ENCODE measurements around the gene ALKBH7. TPM values are rescaled to one million over a fixed set of nuclear protein-coding genes. Genes with fewer than 3 reads are reported as not detected.
A peak's percentile ranks its signal among the peaks of the same experiment; 100 is the strongest.

ALKBH7 gene
- total and polyA plus RNA-seq, 2 of the 13 experiments (the other 11 are each of a cell fraction or from before 2014, with no cell fraction given): 29.6 to 45.9 TPM

DNA sequence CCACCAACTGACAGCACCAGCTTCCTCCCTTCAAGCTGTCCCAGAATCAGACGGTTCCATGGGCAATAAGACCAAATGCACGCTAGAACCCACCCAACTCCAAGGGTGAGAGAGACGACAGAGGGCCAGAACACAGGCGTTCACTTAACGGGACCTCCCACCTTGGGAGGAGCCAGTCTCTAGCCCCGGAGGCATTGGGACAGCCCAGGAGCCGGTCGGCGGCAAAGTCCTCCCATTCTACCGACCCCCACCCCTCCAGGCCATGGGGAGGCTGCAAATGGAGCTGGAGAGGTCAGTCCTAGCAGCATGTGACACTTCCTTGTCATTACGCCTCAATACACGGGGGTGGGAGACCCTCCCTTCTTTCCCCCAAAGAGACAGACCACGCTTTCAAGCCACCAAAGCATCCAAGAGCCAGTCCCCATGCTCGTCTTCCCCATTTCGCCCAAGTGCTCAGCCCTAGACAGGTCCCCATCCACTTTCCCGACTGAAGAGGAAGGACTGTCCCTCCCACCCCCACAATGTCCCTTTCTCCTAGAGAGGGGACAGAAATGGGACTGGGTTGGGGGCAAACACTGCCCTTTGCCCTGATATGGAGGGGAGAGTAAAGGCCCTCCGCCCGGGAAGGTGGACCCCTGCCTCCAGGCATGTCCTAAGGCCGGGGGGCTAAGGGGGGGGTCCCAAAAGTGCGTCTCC is 51.1 kb downstream of the ALKBH7 start:
- Histone ChIP-seq H3K4me1 (ENCODE audit: insufficient read depth, low read length) (peaks cover 33% of the 10 kb centered on the region), H3K9ac (ENCODE audit: insufficient read depth, low read depth, low read length) (peak overlapping the region; percentile 89), H3K36me3 (replicated peaks in 1 of 2; ENCODE audit: control insufficient read depth in 1 of 2, insufficient read depth in 2 of 2, low read length in 2 of 2) (peaks cover 21 to 39% of the 10 kb centered on the region in 2 experiments), H4K20me1 (ENCODE audit: insufficient read depth, low read length) (peaks cover 47% of the 10 kb centered on the region), H2AFZ (ENCODE audit: low read length) (no peak overlapping the region), H3K27ac (ENCODE audit: extremely low read length, insufficient read depth, low read length) (peak overlapping the region; percentile 68), H3K9me3 (ENCODE audit: low read length) (no peaks in the 10 kb centered on the region), H3K27me3 (ENCODE audit: control insufficient read depth in 1 of 2, insufficient read depth in 2 of 2, low read length in 2 of 2) (no peaks in the 10 kb centered on the region; a peak in 1 of 5 replicates), H3K4me3 (replicated peaks in 1 of 3; ENCODE audit: insufficient read depth in 1 of 3, low read depth in 2 of 3, low read length in 3 of 3) (peak overlapping the region; percentile 84 to 92 (median 87)), H3K4me2 (ENCODE audit: low read depth, low read length) (peak overlapping the region; percentile 94), H3K79me2 (ENCODE audit: insufficient read depth, low read length) (peaks cover 52% of the 10 kb centered on the region)
- peak; percentile 24 for ATAC-seq
- peak; percentile 78 for FAIRE-seq
- POLR2A ChIA-PET: interaction anchor here (1.4 kb wide), 1 partner anchor 14 kb away, joined by 5 read pairs; no protein-coding TSS in a partner anchor
- in situ Hi-C loops (cut with HindIII; ENCODE audit: extremely low pct_ligation_motif_present, low pct_unique_long_range_greater_than_20kb) (no loop called here), intact Hi-C loops (cut with micrococcal nuclease; ENCODE audit: unreplicated experiment) (no loop called here)
- BruUV-seq (replicated peaks): no TSS peak
- CTCF ChIA-PET (ENCODE audit: low intra/inter-chr PET ratio, low total read pairs): no interaction called here
- 0% methylated on average over 5 of the region's 20 CpGs for WGBS (ENCODE audit: low lambda C conversion rate)
- DNase-seq (ENCODE audit: low spot score): peak; percentile 49
- TF ChIP-seq, protein P1, sequence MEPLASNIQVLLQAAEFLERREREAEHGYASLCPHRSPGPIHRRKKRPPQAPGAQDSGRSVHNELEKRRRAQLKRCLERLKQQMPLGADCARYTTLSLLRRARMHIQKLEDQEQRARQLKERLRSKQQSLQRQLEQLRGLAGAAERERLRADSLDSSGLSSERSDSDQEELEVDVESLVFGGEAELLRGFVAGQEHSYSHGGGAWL (CRISPR knock-in tag; IDR thresholded peaks at IDR 0.05): peak; percentile 42; the same call in 1 of the 2 replicates
- TF ChIP-seq ZFP82 (CRISPR knock-in tag; IDR thresholded peaks at IDR 0.05; ENCODE audit: borderline replicate concordance): 0 out of 2 replicates have a peak, but pooled peaks have one; percentile 43
- TF ChIP-seq HNRNPH1 (optimal IDR thresholded peaks at IDR 0.05; ENCODE audit: low read depth, low read length): peak; percentile 35
- TF ChIP-seq, protein P2, sequence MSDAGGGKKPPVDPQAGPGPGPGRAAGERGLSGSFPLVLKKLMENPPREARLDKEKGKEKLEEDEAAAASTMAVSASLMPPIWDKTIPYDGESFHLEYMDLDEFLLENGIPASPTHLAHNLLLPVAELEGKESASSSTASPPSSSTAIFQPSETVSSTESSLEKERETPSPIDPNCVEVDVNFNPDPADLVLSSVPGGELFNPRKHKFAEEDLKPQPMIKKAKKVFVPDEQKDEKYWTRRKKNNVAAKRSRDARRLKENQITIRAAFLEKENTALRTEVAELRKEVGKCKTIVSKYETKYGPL (CRISPR knock-in tag; IDR thresholded peaks at IDR 0.05): no peak
- TF ChIP-seq PITX1 (CRISPR knock-in tag; IDR thresholded peaks at IDR 0.05): peak; percentile 62; the same call in 1 of the 2 replicates
- TF ChIP-seq SP4 (CRISPR knock-in tag; IDR thresholded peaks at IDR 0.05): peak; percentile 51
- TF ChIP-seq, protein P3, sequence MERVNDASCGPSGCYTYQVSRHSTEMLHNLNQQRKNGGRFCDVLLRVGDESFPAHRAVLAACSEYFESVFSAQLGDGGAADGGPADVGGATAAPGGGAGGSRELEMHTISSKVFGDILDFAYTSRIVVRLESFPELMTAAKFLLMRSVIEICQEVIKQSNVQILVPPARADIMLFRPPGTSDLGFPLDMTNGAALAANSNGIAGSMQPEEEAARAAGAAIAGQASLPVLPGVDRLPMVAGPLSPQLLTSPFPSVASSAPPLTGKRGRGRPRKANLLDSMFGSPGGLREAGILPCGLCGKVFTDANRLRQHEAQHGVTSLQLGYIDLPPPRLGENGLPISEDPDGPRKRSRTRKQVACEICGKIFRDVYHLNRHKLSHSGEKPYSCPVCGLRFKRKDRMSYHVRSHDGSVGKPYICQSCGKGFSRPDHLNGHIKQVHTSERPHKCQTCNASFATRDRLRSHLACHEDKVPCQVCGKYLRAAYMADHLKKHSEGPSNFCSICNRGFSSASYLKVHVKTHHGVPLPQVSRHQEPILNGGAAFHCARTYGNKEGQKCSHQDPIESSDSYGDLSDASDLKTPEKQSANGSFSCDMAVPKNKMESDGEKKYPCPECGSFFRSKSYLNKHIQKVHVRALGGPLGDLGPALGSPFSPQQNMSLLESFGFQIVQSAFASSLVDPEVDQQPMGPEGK (CRISPR knock-in tag; IDR thresholded peaks at IDR 0.05): 0 out of 2 replicates have a peak, but pooled peaks have one; percentile 25
- TF ChIP-seq SAP130 (CRISPR knock-in tag; IDR thresholded peaks at IDR 0.05; ENCODE audit: low read depth): peak; percentile 36; the same call in 1 of the 2 replicates
- TF ChIP-seq, protein P4, sequence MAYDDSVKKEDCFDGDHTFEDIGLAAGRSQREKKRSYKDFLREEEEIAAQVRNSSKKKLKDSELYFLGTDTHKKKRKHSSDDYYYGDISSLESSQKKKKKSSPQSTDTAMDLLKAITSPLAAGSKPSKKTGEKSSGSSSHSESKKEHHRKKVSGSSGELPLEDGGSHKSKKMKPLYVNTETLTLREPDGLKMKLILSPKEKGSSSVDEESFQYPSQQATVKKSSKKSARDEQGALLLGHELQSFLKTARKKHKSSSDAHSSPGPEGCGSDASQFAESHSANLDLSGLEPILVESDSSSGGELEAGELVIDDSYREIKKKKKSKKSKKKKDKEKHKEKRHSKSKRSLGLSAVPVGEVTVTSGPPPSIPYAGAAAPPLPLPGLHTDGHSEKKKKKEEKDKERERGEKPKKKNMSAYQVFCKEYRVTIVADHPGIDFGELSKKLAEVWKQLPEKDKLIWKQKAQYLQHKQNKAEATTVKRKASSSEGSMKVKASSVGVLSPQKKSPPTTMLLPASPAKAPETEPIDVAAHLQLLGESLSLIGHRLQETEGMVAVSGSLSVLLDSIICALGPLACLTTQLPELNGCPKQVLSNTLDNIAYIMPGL (CRISPR knock-in tag; IDR thresholded peaks at IDR 0.05; ENCODE audit: borderline replicate concordance in 1 of 2, low read depth in 1 of 2): peak in 1 of 2 experiments; percentile 51; a peak in 2 of 4 replicates
- TF ChIP-seq JARID2 (CRISPR knock-in tag; IDR thresholded peaks at IDR 0.05; ENCODE audit: insufficient replicate concordance): no peak
- TF ChIP-seq KDM5A (IDR thresholded peaks at IDR 0.05; ENCODE audit: borderline replicate concordance, low read length): no peak
- TF ChIP-seq, protein P5, sequence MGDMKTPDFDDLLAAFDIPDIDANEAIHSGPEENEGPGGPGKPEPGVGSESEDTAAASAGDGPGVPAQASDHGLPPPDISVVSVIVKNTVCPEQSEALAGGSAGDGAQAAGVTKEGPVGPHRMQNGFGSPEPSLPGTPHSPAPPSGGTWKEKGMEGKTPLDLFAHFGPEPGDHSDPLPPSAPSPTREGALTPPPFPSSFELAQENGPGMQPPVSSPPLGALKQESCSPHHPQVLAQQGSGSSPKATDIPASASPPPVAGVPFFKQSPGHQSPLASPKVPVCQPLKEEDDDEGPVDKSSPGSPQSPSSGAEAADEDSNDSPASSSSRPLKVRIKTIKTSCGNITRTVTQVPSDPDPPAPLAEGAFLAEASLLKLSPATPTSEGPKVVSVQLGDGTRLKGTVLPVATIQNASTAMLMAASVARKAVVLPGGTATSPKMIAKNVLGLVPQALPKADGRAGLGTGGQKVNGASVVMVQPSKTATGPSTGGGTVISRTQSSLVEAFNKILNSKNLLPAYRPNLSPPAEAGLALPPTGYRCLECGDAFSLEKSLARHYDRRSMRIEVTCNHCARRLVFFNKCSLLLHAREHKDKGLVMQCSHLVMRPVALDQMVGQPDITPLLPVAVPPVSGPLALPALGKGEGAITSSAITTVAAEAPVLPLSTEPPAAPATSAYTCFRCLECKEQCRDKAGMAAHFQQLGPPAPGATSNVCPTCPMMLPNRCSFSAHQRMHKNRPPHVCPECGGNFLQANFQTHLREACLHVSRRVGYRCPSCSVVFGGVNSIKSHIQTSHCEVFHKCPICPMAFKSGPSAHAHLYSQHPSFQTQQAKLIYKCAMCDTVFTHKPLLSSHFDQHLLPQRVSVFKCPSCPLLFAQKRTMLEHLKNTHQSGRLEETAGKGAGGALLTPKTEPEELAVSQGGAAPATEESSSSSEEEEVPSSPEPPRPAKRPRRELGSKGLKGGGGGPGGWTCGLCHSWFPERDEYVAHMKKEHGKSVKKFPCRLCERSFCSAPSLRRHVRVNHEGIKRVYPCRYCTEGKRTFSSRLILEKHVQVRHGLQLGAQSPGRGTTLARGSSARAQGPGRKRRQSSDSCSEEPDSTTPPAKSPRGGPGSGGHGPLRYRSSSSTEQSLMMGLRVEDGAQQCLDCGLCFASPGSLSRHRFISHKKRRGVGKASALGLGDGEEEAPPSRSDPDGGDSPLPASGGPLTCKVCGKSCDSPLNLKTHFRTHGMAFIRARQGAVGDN (CRISPR knock-in tag; IDR thresholded peaks at IDR 0.05): peak; percentile 39
